HCT116 (cell line): ENCODE data around the gene SAG. TPM values are rescaled to one million over a fixed set of nuclear protein-coding genes. Genes with fewer than 3 reads are reported as not detected.

Experiments used
- ATAC-seq: fragments of 200-7000 bp; cut with Tn5 transposase; 2 replicates; pipeline ENCODE4 v1.9.1; 2020; ENCODE audit warnings: mild to moderate bottlenecking, moderate library complexity
- BruUV-seq: library from RNA; stranded (reverse); fragments of 400-500 nt; replicated peaks from 2 replicates; lab custom pipeline; 2021; lab: Mats Ljungman, UMichigan
- CTCF ChIA-PET: fragments of 300-600 bp; sonication (Branson Sonifier 250); formaldehyde crosslinking; loops from one replicate; lab custom pipeline; 2021; ENCODE audit warnings: antibody characterized with exemption; lab: Charles Lee
- POLR2A ChIA-PET: fragments of 300-600, 350-600 bp; sonication (Branson Sonifier 250); formaldehyde crosslinking; loops from one replicate; lab custom pipeline; 2021; ENCODE audit warnings: antibody characterized with exemption; lab: Charles Lee
- RAD21 ChIA-PET, 2 experiments: fragments of 300-600 bp; sonication (Branson Sonifier 250); formaldehyde crosslinking; loops; one replicate each; lab custom pipeline; 2023; ENCODE audit warnings: low total read pairs in 2 of 2; ENCODE audit not compliant: uncharacterized antibody in 2 of 2, unreplicated experiment in 2 of 2, low non-redundant PET in 1 of 2; lab: Charles Lee
- DNase-seq: peaks from one replicate; pipeline ENCODE4 v3.0.0-alpha.2; 2010; ENCODE audit warnings: low read depth, low spot score
- H2AFZ ChIP-seq: fragments of 200-600 bp; shearing (Covaris generic), sonication (generic); 2 replicates; pipeline ENCODE4 v1.6.1; 2017; ENCODE audit warnings: low read depth, mixed run types, mixed read lengths, antibody characterized with exemption, low read length; ENCODE audit not compliant: poor library complexity, severe bottlenecking
- H3K27ac ChIP-seq: 2 replicates; pipeline ENCODE4 v1.5.1; 2012; ENCODE audit warnings: low read depth, low read length
- H3K27me3 ChIP-seq: fragments of 200-600 bp; sonication (generic); 2 replicates; pipeline ENCODE4 v1.6.1; 2016; ENCODE audit warnings: mixed run types, low read length, mixed read lengths; ENCODE audit not compliant: insufficient read depth
- H3K36me3 ChIP-seq, 2 experiments: fragments of 200-500 bp in 1 of 2; fragments of 200-600 bp in 1 of 2; sonication (Bioruptor generic) in 1 of 2; sonication (generic) in 1 of 2; 2 replicates each; pipeline versions ENCODE4 v1.5.1 to v1.6.1; 2014 to 2016; ENCODE audit warnings: low read length in 2 of 2, inconsistent platforms in 1 of 2, mixed read lengths in 1 of 2, mixed run types in 1 of 2; ENCODE audit not compliant: insufficient read depth in 2 of 2, control insufficient read depth in 1 of 2
- H3K4me1 ChIP-seq, 2 experiments: fragments of 200-600 bp in 1 of 2; sonication (generic) in 1 of 2; 2 replicates each; pipeline versions ENCODE4 v1.5.1 to v1.6.1; 2012 to 2017; ENCODE audit warnings: low read length in 2 of 2, inconsistent platforms in 1 of 2, mild to moderate bottlenecking in 1 of 2, mixed read lengths in 1 of 2, mixed run types in 1 of 2, moderate library complexity in 1 of 2; ENCODE audit not compliant: insufficient read depth in 2 of 2, control insufficient read depth in 1 of 2
- H3K4me2 ChIP-seq: fragments of 200-600 bp; sonication (generic); 2 replicates; pipeline ENCODE4 v1.6.1; 2017; ENCODE audit warnings: mixed run types, low read length, mixed read lengths
- H3K4me3 ChIP-seq, 2 experiments: fragments of 200-600 bp in 1 of 2; sonication (generic) in 1 of 2; replicated peaks in 1 of 2; 2 replicates each; pipeline ENCODE4 v1.5.1; 2011 to 2016; ENCODE audit warnings: low read length in 2 of 2, control low read depth in 1 of 2, low read depth in 1 of 2, mild to moderate bottlenecking in 1 of 2, mixed read lengths in 1 of 2, mixed run types in 1 of 2
- H3K79me2 ChIP-seq: fragments of 200-600 bp; sonication (generic); 2 replicates; pipeline ENCODE4 v1.6.1; 2017; ENCODE audit warnings: mild to moderate bottlenecking, mixed run types, low read length, moderate library complexity, mixed read lengths; ENCODE audit not compliant: insufficient read depth
- H3K9ac ChIP-seq: fragments of 200-600 bp; sonication (generic); 2 replicates; pipeline ENCODE4 v1.6.1; 2016; ENCODE audit warnings: low read length, mixed read lengths
- H3K9me2 ChIP-seq: fragments of 200-600 bp; sonication (generic), shearing (Covaris generic); 2 replicates; pipeline ENCODE4 v1.6.1; 2017; ENCODE audit warnings: mixed run types, mild to moderate bottlenecking, moderate library complexity; ENCODE audit not compliant: insufficient read depth
- H3K9me3 ChIP-seq, 2 experiments: fragments of 200-500 bp in 1 of 2; fragments of 200-600 bp in 1 of 2; sonication (Bioruptor generic) in 1 of 2; sonication (generic) in 1 of 2; 2 replicates each; pipeline ENCODE4 v1.6.1; 2014 to 2017; ENCODE audit warnings: low read length in 2 of 2, mixed read lengths in 2 of 2, inconsistent platforms in 1 of 2, low read depth in 1 of 2, mild to moderate bottlenecking in 1 of 2, mixed run types in 1 of 2, moderate library complexity in 1 of 2; ENCODE audit not compliant: control insufficient read depth in 1 of 2, insufficient read depth in 1 of 2
- H4K20me1 ChIP-seq: fragments of 200-600 bp; sonication (generic), shearing (Covaris generic); 2 replicates; pipeline ENCODE4 v1.6.1; 2017; ENCODE audit warnings: mixed run types, mild to moderate bottlenecking, moderate library complexity; ENCODE audit not compliant: insufficient read depth
- ATF3 ChIP-seq: IDR thresholded peaks from 2 replicates; pipeline ENCODE4 v1.6.1; 2012
- CBX3 ChIP-seq: IDR thresholded peaks from 2 replicates; pipeline ENCODE4 v1.6.1; 2012; ENCODE audit warnings: low read depth
- CEBPB ChIP-seq: IDR thresholded peaks from 2 replicates; pipeline ENCODE4 v1.6.1; 2012; ENCODE audit warnings: low read depth
- CTCF ChIP-seq, 3 experiments: fragments of 200-600 bp in 1 of 3; sonication (generic) in 1 of 3; IDR thresholded peaks in 2 of 3; conservative IDR thresholded peaks in 1 of 3; 2 replicates each; pipeline ENCODE4 v1.5.1; 2012 to 2017; ENCODE audit warnings: low read depth in 2 of 3, low read length in 2 of 3, antibody characterized with exemption in 1 of 3, borderline replicate concordance in 1 of 3, control low read depth in 1 of 3, mild to moderate bottlenecking in 1 of 3, mixed read lengths in 1 of 3, mixed run types in 1 of 3, moderate library complexity in 1 of 3; ENCODE audit not compliant: insufficient read depth in 1 of 3
- EGR1 ChIP-seq: IDR thresholded peaks from 2 replicates; pipeline ENCODE4 v1.6.1; 2012; ENCODE audit warnings: low read depth
- ELF1 ChIP-seq: IDR thresholded peaks from 2 replicates; pipeline ENCODE4 v1.6.1; 2012; ENCODE audit warnings: low read depth, borderline replicate concordance
- EZH2 ChIP-seq: fragments of 200-600 bp; sonication (generic); IDR thresholded peaks from 2 replicates; pipeline ENCODE4 v1.6.1; 2017; ENCODE audit warnings: antibody characterized with exemption, mixed run types
- EZH2phosphoT487 ChIP-seq: fragments of 200-600 bp; IDR thresholded peaks from 2 replicates; pipeline ENCODE4 v1.6.1; 2018; ENCODE audit warnings: antibody characterized with exemption, borderline replicate concordance
- FOSL1 ChIP-seq: IDR thresholded peaks from 2 replicates; pipeline ENCODE4 v1.6.1; 2012; ENCODE audit warnings: low read depth
- JUND ChIP-seq: IDR thresholded peaks from 2 replicates; pipeline ENCODE4 v1.6.1; 2012
- MAX ChIP-seq: IDR thresholded peaks from 2 replicates; pipeline ENCODE4 v1.6.1; 2012
- SIN3A ChIP-seq: IDR thresholded peaks from 2 replicates; pipeline ENCODE4 v1.6.1; 2012; ENCODE audit warnings: low read depth
- SP1 ChIP-seq: IDR thresholded peaks from 2 replicates; pipeline ENCODE4 v1.6.1; 2012; ENCODE audit warnings: low read depth
- SRF ChIP-seq: IDR thresholded peaks from 2 replicates; pipeline ENCODE4 v1.6.1; 2012; ENCODE audit warnings: low read depth
- TCF7L2 ChIP-seq: IDR thresholded peaks from 2 replicates; pipeline ENCODE4 v1.7.0; 2011; ENCODE audit warnings: borderline replicate concordance, inconsistent platforms; ENCODE audit not compliant: insufficient read depth, insufficient read length; ENCODE audit errors: extremely low read depth
- ZFX ChIP-seq: fragments of 450-650 bp; IDR thresholded peaks from 2 replicates; pipeline ENCODE4 v1.6.1; 2017
- ZNF274 ChIP-seq: fragments of 200-500 bp; sonication (Bioruptor generic); IDR thresholded peaks from 2 replicates; pipeline ENCODE4 v1.6.1; 2014; ENCODE audit warnings: mild to moderate bottlenecking, low read depth, low read length, inconsistent platforms
- intact Hi-C: fragments of 100-400 bp; cut with micrococcal nuclease; formaldehyde crosslinking; loops from 2 replicates; pipeline ENCODE4 v1.10.0; 2022
- total RNA-seq: library from RNA; stranded (reverse); gene quantifications from one replicate; pipeline ENCODE4 v1.2.1, GENCODE V29; 2021; ENCODE audit not compliant: unreplicated experiment

The SAG gene
- total RNA-seq, 1 experiment from 2014 or later = not detected

- Histone ChIP-seq H2AFZ (no peak overlapping the region), H3K27me3 (no peaks in the 10 kb centered on the region), H3K79me2 (peaks cover 95% of the 10 kb centered on the region), H3K36me3 (peaks cover 0 to 4% of the 10 kb centered on the region in 2 experiments; a peak in 1 of 4 replicates), H3K4me2 (no peak overlapping the region), H3K4me1 (peaks cover 2 to 13% of the 10 kb centered on the region in 2 experiments; a peak in 3 of 4 replicates), H4K20me1 (no peaks in the 10 kb centered on the region; the same call in 1 of the 2 replicates), H3K9me3 (no peaks in the 10 kb centered on the region), H3K9me2 (no peaks in the 10 kb centered on the region), H3K4me3 (no peak overlapping the region), H3K27ac (no peak overlapping the region), H3K9ac (no peak overlapping the region)
- ChIA-PET POLR2A (no interaction called here), RAD21 (no interaction called here), CTCF (no interaction called here)
- intact Hi-C loops = no loop called here
- no peak for TF ChIP-seq ELF1
- no peak for TF ChIP-seq SRF
- TF ChIP-seq CEBPB = no peak
- TF ChIP-seq FOSL1 = no peak
- no peak for TF ChIP-seq SIN3A
- no peak for TF ChIP-seq CBX3
- no peak for TF ChIP-seq CTCF (IDR thresholded peaks at IDR 0.05 in 2 of 3, conservative IDR thresholded peaks at IDR 0.05 in 1 of 3; ENCODE audit: borderline replicate concordance in 1 of 3, insufficient read depth in 1 of 3, low read depth in 2 of 3, low read length in 2 of 3)
- no peak for TF ChIP-seq SP1
- no peak for TF ChIP-seq EZH2
- no peak for TF ChIP-seq ZFX
- no peak for TF ChIP-seq ZNF274
- no peak for TF ChIP-seq EGR1
- TF ChIP-seq EZH2phosphoT487 = no peak
- TF ChIP-seq MAX = no peak
- no peak for TF ChIP-seq ATF3
- no peak for TF ChIP-seq JUND
- no peak for TF ChIP-seq TCF7L2
- no TSS peak for BruUV-seq
- no peak for DNase-seq
- no peak for ATAC-seq
These were observed 52.2 kb downstream of the SAG start for GRCh38 chr2:233359823-233360222.
